MM.1S (cell line): Measurements from ENCODE around the gene SYNE3.

Source experiments
- CTCF ChIP-seq: fragments of 300-600 bp; sonication (generic); IDR thresholded peaks from 2 replicates; pipeline ENCODE4 v1.5.1; 2016; ENCODE audit warnings: antibody characterized with exemption, low read length, mixed read lengths
- EZH2phosphoT487 ChIP-seq: fragments of 300-600 bp; sonication (generic); IDR thresholded peaks from 2 replicates; pipeline ENCODE4 v1.6.1; 2018; ENCODE audit warnings: antibody characterized with exemption, low read length

- no peak for TF ChIP-seq CTCF
- no peak for TF ChIP-seq EZH2phosphoT487
Measured at GRCh38 chr14:95504135-95505029, 12.1 kb downstream of the SYNE3 start.
